ENCODE data around the gene TICRR. TPM values are rescaled to one million over a fixed set of nuclear protein-coding genes. Genes with fewer than 3 reads are reported as not detected.

TICRR gene
- total RNA-seq, 1 donor from 2014 or later: 4.8 TPM

- Mint-ChIP-seq H3K27me3 (ENCODE audit: unreplicated experiment) (peaks cover 3% of the 10 kb centered on the region), H3K4me1 (ENCODE audit: unreplicated experiment) (peaks cover 3% of the 10 kb centered on the region), H3K9me3 (ENCODE audit: unreplicated experiment) (no peaks in the 10 kb centered on the region), H3K4me3 (ENCODE audit: unreplicated experiment) (no peak overlapping the region), H3K27ac (ENCODE audit: unreplicated experiment) (no peak overlapping the region), H3K36me3 (ENCODE audit: low read depth, unreplicated experiment) (peaks cover 10% of the 10 kb centered on the region)
- DNase-seq (ENCODE audit: low spot score): no peak
- TF ChIP-seq CTCF (IDR thresholded peaks at IDR 0.05; ENCODE audit: unreplicated experiment): no peak
Observed at GRCh38 chr15:89642106-89642505, 66.8 kb downstream of the TICRR start.

GRCh38 chr15:89645680-89646079 is 70.4 kb downstream of the TICRR start:
- DNase-seq (ENCODE audit: low spot score): no peak
- Mint-ChIP-seq H3K4me1 (ENCODE audit: unreplicated experiment) (peaks cover 3% of the 10 kb centered on the region), H3K36me3 (ENCODE audit: low read depth, unreplicated experiment) (peaks cover 11% of the 10 kb centered on the region), H3K4me3 (ENCODE audit: unreplicated experiment) (no peak overlapping the region), H3K27me3 (ENCODE audit: unreplicated experiment) (peaks cover 8% of the 10 kb centered on the region), H3K27ac (ENCODE audit: unreplicated experiment) (no peak overlapping the region), H3K9me3 (ENCODE audit: unreplicated experiment) (no peaks in the 10 kb centered on the region)
- no peak for TF ChIP-seq CTCF (IDR thresholded peaks at IDR 0.05; ENCODE audit: unreplicated experiment)

- H3K27ac Mint-ChIP-seq (ENCODE audit: unreplicated experiment): no peak overlapping the region
- no peak for DNase-seq (ENCODE audit: low spot score)
- no peak for TF ChIP-seq CTCF (IDR thresholded peaks at IDR 0.05; ENCODE audit: unreplicated experiment)
- no peaks in the 10 kb centered on the region for H3K4me1 Mint-ChIP-seq (ENCODE audit: unreplicated experiment)
- no peak overlapping the region for H3K4me3 Mint-ChIP-seq (ENCODE audit: unreplicated experiment)
- peaks cover 8% of the 10 kb centered on the region for H3K27me3 Mint-ChIP-seq (ENCODE audit: unreplicated experiment)
- H3K9me3 Mint-ChIP-seq (ENCODE audit: unreplicated experiment): no peaks in the 10 kb centered on the region
- H3K36me3 Mint-ChIP-seq (ENCODE audit: low read depth, unreplicated experiment): peaks cover 13% of the 10 kb centered on the region
Observed at GRCh38 chr15:89646416-89647141, 71.3 kb downstream of the TICRR start.

- Mint-ChIP-seq H3K36me3 (ENCODE audit: low read depth, unreplicated experiment) (peaks cover 14% of the 10 kb centered on the region), H3K4me3 (ENCODE audit: unreplicated experiment) (peak overlapping the region; percentile 65), H3K9me3 (ENCODE audit: unreplicated experiment) (no peaks in the 10 kb centered on the region), H3K27ac (ENCODE audit: unreplicated experiment) (no peak overlapping the region), H3K27me3 (ENCODE audit: unreplicated experiment) (peaks cover 8% of the 10 kb centered on the region), H3K4me1 (ENCODE audit: unreplicated experiment) (no peaks in the 10 kb centered on the region)
- DNase-seq (ENCODE audit: low spot score): peak; percentile 94
- TF ChIP-seq CTCF (IDR thresholded peaks at IDR 0.05; ENCODE audit: unreplicated experiment): peak; percentile 80
Observed at GRCh38 chr15:89647191-89647851, 72.1 kb downstream of the TICRR start.

Measured in endothelial cell (in vitro differentiated cells).